Germinal center (tissue), 1 donor: Measurements from ENCODE around the gene R3HCC1L.
"Not testable (repeated sequence)": the region's sequence is repeated elsewhere in the genome, so short reads cannot be mapped to it uniquely, and the experiment has no call there.

Experiments used
- DNase-seq: peaks from one replicate; pipeline ENCODE4 v3.0.0; 2012; ENCODE audit warnings: mixed read lengths, low spot score

R3HCC1L gene

GRCh38 chr10:98172495-98172894 is 38.0 kb downstream of the R3HCC1L start:
- no peak for DNase-seq

GRCh38 chr10:98173260-98173659 is 38.8 kb downstream of the R3HCC1L start:
- no peak for DNase-seq

GRCh38 chr10:98182351-98182915 is 48.0 kb downstream of the R3HCC1L start:
- DNase-seq, result not testable (repeated sequence)

- no peak for DNase-seq
Measured at GRCh38 chr10:98186681-98187080, 52.2 kb downstream of the R3HCC1L start.

GRCh38 chr10:98190773-98191172 is 56.3 kb downstream of the R3HCC1L start:
- not testable (repeated sequence) for DNase-seq

GRCh38 chr10:98193037-98193436 is 58.6 kb downstream of the R3HCC1L start:
- no peak for DNase-seq

GRCh38 chr10:98194633-98195032 is 60.2 kb downstream of the R3HCC1L start:
- DNase-seq, result no peak

GRCh38 chr10:98195120-98195519 is 60.7 kb downstream of the R3HCC1L start:
- no peak for DNase-seq

GRCh38 chr10:98196985-98197384 is 62.5 kb downstream of the R3HCC1L start:
- DNase-seq, result no peak

- DNase-seq, result no peak
Measured at GRCh38 chr10:98201760-98202159, 67.3 kb downstream of the R3HCC1L start.

- no peak for DNase-seq
Measured at GRCh38 chr10:98202378-98202777, 67.9 kb downstream of the R3HCC1L start.

GRCh38 chr10:98205351-98205750 is 70.9 kb downstream of the R3HCC1L start:
- DNase-seq, result no peak

- DNase-seq, result no peak
Measured at GRCh38 chr10:98208925-98209324, 74.5 kb downstream of the R3HCC1L start.

GRCh38 chr10:98209441-98209840 is 75.0 kb downstream of the R3HCC1L start:
- no peak for DNase-seq

- no peak for DNase-seq
Measured at GRCh38 chr10:98212196-98212595, 77.7 kb downstream of the R3HCC1L start.

- no peak for DNase-seq
Measured at GRCh38 chr10:98213740-98214139, 79.3 kb downstream of the R3HCC1L start.

- DNase-seq, result no peak
Measured at GRCh38 chr10:98215373-98215772, 80.9 kb downstream of the R3HCC1L start.

GRCh38 chr10:98217801-98218200 is 83.3 kb downstream of the R3HCC1L start:
- no peak for DNase-seq

- DNase-seq, result no peak
Measured at GRCh38 chr10:98223874-98224273, 89.4 kb downstream of the R3HCC1L start.

GRCh38 chr10:98224509-98224908 is 90.1 kb downstream of the R3HCC1L start:
- DNase-seq, result no peak

GRCh38 chr10:98224996-98225395 is 90.5 kb downstream of the R3HCC1L start:
- no peak for DNase-seq

- DNase-seq, result no peak
Measured at GRCh38 chr10:98226508-98227144, 92.2 kb downstream of the R3HCC1L start.

- not testable (repeated sequence) for DNase-seq
Measured at GRCh38 chr10:98227713-98228112, 93.3 kb downstream of the R3HCC1L start.

- not testable (repeated sequence) for DNase-seq
Measured at GRCh38 chr10:98228266-98228665, 93.8 kb downstream of the R3HCC1L start.
